Stomach (tissue), 9 donors: Measurements from ENCODE around the gene SMYD5. TPM values are rescaled to one million over a fixed set of nuclear protein-coding genes. Genes with fewer than 3 reads are reported as not detected.

Source experiments
- DNase-seq, 2 donors: peaks; one replicate each; pipeline versions ENCODE4 v3.0.0 to v3.0.0-alpha.2; 2013 to 2019
- H3K27ac ChIP-seq, 5 donors: fragments of 200-600 bp in 4 of 5; sonication (generic) in 4 of 5; one replicate each; pipeline ENCODE4 v1.5.1; 2013 to 2019; ENCODE audit warnings: mild to moderate bottlenecking in 1 of 5, moderate library complexity in 1 of 5
- H3K27me3 ChIP-seq, 3 donors: fragments of 200-600 bp; sonication (generic); one replicate each; pipeline ENCODE4 v1.5.1; 2017 to 2019; ENCODE audit warnings: mixed run types in 1 of 3
- H3K36me3 ChIP-seq, 4 donors: fragments of 200-600 bp; sonication (generic); 1 replicate in 3 of 4; 2 replicates in 1 of 4; pipeline ENCODE4 v1.5.1; 2016 to 2019
- H3K4me1 ChIP-seq, 4 donors: fragments of 200-600 bp; sonication (generic); one replicate each; pipeline ENCODE4 v1.5.1; 2016 to 2019
- H3K4me3 ChIP-seq, 4 donors: fragments of 200-600 bp; sonication (generic) in 3 of 4; one replicate each; pipeline ENCODE4 v1.5.1; 2016 to 2019; ENCODE audit warnings: mild to moderate bottlenecking in 1 of 4
- H3K9me3 ChIP-seq, 4 donors: fragments of 200-600 bp; sonication (generic); one replicate each; pipeline ENCODE4 v1.5.1; 2016 to 2019
- EP300 ChIP-seq: sonication (generic); formaldehyde crosslinking; IDR thresholded peaks from one replicate; pipeline ENCODE4 v1.6.1; 2017; ENCODE audit warnings: antibody characterized with exemption
- POLR2A ChIP-seq, 4 donors: fragments of 450-650 bp; IDR thresholded peaks; one replicate each; pipeline ENCODE4 v1.6.1; 2016; ENCODE audit warnings: antibody characterized with exemption in 4 of 4, control low read depth in 2 of 4, mild to moderate bottlenecking in 1 of 4, moderate library complexity in 1 of 4
- POLR2AphosphoS5 ChIP-seq, 3 donors: sonication (generic); formaldehyde crosslinking; IDR thresholded peaks; one replicate each; pipeline ENCODE4 v1.6.1; 2016; ENCODE audit warnings: antibody characterized with exemption in 3 of 3
- WGBS, 5 donors: extraction: QIAGEN DNeasy Blood & Tissue Kit in 3 of 5; methylation state at CpG; one replicate each; pipeline versions ENCODE4 v1.1.5 to v1.1.7; 2013 to 2018; 5-methylcytosine and 5-hydroxymethylcytosine counted together
- intact Hi-C: fragments of 100-400 bp; cut with DNase I; formaldehyde crosslinking; loops from one replicate; pipeline ENCODE4 v1.15.1; 2023; ENCODE audit warnings: low total_unique reads
- polyA plus RNA-seq, 3 donors: library from polyadenylated mRNA; stranded (reverse); fragments of 200-250 nt; gene quantifications; one replicate each; pipeline ENCODE4 v1.2.3, GENCODE V29; 2013
- total RNA-seq, 5 donors: library from RNA; depleted of rRNA; stranded (reverse); fragments of >200 nt; gene quantifications; one replicate each; pipeline versions ENCODE4 v1.1.0 to v1.2.3, GENCODE V29; 2014 to 2016
- TF ChIP-seq, protein P1 (sequence below), 7 experiments: fragments of 450-650 bp in 4 of 7; fragments of 200-600 bp in 3 of 7; sonication (generic) in 3 of 7; IDR thresholded peaks; one replicate each; pipeline ENCODE4 v1.5.1; 2016 to 2019; ENCODE audit warnings: antibody characterized with exemption in 7 of 7, control low read depth in 2 of 7, mild to moderate bottlenecking in 1 of 7
- donor health status: healthy with polysubstance abuse.
- donor health status: Bipolar disorder and iron deficiency.
- donor health status: healthy.

The SMYD5 gene
- total and polyA plus RNA-seq, 8 donors = 3.5 to 136 (median 12.9) TPM

GRCh38 chr2:73249636-73250035 is 35.6 kb downstream of the SMYD5 start:
- Histone ChIP-seq H3K36me3 (peaks cover 85 to 100% (median 100%) of the 10 kb centered on the region in 4 donors), H3K9me3 (no peaks in the 10 kb centered on the region), H3K4me3 (no peak overlapping the region), H3K27me3 (no peaks in the 10 kb centered on the region), H3K27ac (no peak overlapping the region), H3K4me1 (no peaks in the 10 kb centered on the region)
- no peak for DNase-seq
- intact Hi-C loops = no loop called here
- TF ChIP-seq, protein P1, sequence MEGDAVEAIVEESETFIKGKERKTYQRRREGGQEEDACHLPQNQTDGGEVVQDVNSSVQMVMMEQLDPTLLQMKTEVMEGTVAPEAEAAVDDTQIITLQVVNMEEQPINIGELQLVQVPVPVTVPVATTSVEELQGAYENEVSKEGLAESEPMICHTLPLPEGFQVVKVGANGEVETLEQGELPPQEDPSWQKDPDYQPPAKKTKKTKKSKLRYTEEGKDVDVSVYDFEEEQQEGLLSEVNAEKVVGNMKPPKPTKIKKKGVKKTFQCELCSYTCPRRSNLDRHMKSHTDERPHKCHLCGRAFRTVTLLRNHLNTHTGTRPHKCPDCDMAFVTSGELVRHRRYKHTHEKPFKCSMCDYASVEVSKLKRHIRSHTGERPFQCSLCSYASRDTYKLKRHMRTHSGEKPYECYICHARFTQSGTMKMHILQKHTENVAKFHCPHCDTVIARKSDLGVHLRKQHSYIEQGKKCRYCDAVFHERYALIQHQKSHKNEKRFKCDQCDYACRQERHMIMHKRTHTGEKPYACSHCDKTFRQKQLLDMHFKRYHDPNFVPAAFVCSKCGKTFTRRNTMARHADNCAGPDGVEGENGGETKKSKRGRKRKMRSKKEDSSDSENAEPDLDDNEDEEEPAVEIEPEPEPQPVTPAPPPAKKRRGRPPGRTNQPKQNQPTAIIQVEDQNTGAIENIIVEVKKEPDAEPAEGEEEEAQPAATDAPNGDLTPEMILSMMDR (IDR thresholded peaks at IDR 0.05) = no peak
- TF ChIP-seq EP300 (no peak), POLR2AphosphoS5 (IDR thresholded peaks at IDR 0.05) (no peak), POLR2A (IDR thresholded peaks at IDR 0.05) (no peak)
- 81 to 91% (median 86%) methylated on average over 9 of the region's 9 CpGs for WGBS, 5 donors

DNA sequence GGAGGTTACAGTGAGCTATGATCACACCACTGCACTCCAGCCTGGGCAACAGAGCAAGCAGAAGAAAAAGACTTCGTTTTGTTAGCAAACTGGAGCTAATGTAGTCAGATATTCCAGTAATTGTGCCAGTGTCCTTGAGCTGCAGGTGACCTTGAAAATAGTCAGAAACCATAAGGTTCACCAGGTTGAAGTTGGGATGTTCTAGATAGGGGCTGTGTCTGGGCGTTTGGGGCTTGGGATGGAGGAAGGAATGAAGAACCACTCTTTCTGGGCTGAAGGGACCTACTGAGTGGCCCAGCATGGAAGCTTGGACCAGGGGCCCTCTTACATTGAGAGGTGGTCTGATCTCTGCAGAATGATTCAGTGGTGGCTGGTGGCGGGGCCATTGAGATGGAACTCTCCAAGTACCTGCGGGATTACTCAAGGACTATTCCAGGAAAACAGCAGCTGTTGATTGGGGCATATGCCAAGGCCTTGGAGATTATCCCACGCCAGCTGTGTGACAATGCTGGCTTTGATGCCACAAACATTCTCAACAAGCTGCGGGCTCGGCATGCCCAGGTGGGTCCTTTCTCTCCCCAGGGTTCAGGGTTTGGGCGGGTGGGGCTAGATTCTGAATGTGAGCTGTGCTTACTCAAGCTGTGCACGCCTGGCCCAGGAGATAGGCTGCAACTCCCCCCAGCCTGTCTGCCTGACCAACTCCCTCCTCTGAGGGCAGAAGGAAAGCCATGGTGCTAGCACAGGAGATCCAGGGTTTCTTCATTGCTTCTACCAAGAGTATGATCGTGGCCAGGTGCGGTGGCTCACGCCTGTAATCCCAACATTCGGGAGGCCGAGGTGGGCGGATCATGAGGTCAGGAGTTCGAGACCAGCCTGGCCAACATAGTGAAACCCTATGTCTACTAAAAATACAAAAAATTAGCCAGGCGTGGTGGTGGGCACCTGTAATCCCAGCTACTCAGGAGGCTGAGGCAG is 37.1 kb downstream of the SMYD5 start:
- WGBS, 5 donors = 88 to 93% (median 89%) methylated on average over 13 to 17 of the region's 17 CpGs
- no peak for DNase-seq
- Histone ChIP-seq H3K27ac (no peak overlapping the region), H3K9me3 (no peaks in the 10 kb centered on the region), H3K36me3 (peaks cover 70 to 93% (median 89%) of the 10 kb centered on the region in 4 donors), H3K4me1 (no peaks in the 10 kb centered on the region), H3K4me3 (no peak overlapping the region), H3K27me3 (no peaks in the 10 kb centered on the region)
- intact Hi-C loops = no loop called here
- TF ChIP-seq POLR2AphosphoS5 (IDR thresholded peaks at IDR 0.05) = no peak
- no peak for TF ChIP-seq POLR2A (IDR thresholded peaks at IDR 0.05)
- no peak for TF ChIP-seq EP300
- TF ChIP-seq, protein P1 (IDR thresholded peaks at IDR 0.05) = no peak

- no peak for TF ChIP-seq POLR2AphosphoS5 (IDR thresholded peaks at IDR 0.05)
- no peak for TF ChIP-seq EP300
- TF ChIP-seq, protein P1 (IDR thresholded peaks at IDR 0.05) = no peak
- no peak for TF ChIP-seq POLR2A (IDR thresholded peaks at IDR 0.05)
- Histone ChIP-seq H3K27me3 (no peaks in the 10 kb centered on the region), H3K4me3 (no peak overlapping the region), H3K36me3 (peaks cover 57 to 81% (median 77%) of the 10 kb centered on the region in 4 donors), H3K4me1 (no peaks in the 10 kb centered on the region), H3K27ac (no peak overlapping the region), H3K9me3 (no peaks in the 10 kb centered on the region)
- 88 to 92% (median 90%) methylated on average over 12 to 17 of the region's 17 CpGs for WGBS, 5 donors
- no peak for DNase-seq
- intact Hi-C loops = no loop called here
Observed at GRCh38 chr2:73252238-73253027, 38.4 kb downstream of the SMYD5 start.

DNA sequence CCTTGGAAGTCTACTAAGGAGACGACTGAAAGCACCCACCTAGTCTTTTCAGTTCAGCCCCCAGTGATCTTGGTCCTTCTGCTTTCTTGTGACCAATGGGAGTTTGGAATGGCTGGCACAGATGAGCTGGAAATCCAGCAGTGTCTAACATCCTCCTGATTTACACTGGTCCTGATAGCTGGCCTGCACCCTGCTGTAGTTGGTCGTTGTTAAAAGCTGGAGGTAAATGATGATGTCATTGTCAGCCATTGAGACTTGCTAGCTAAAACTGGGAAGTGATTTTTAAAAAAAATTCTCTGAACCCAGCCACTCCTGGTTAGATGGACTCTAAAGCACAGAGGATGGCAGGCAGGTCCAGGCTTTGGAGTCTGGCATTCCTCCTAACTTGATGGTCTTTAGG is 39.4 kb downstream of the SMYD5 start:
- intact Hi-C loops = no loop called here
- DNase-seq = no peak
- Histone ChIP-seq H3K4me1 (no peaks in the 10 kb centered on the region), H3K4me3 (no peak overlapping the region), H3K9me3 (no peaks in the 10 kb centered on the region), H3K36me3 (peaks cover 48 to 71% (median 67%) of the 10 kb centered on the region in 4 donors), H3K27ac (no peak overlapping the region), H3K27me3 (no peaks in the 10 kb centered on the region)
- TF ChIP-seq POLR2A (IDR thresholded peaks at IDR 0.05) = no peak
- TF ChIP-seq, protein P1 (IDR thresholded peaks at IDR 0.05) = no peak
- no peak for TF ChIP-seq POLR2AphosphoS5 (IDR thresholded peaks at IDR 0.05)
- no peak for TF ChIP-seq EP300
- 53 to 69% (median 59%) methylated on average over 2 of the region's 2 CpGs for WGBS, 5 donors
